A673 (cell line): ENCODE data around the gene OR2V1.

Experiments
- EZH2 ChIP-seq: fragments of 200-600 bp; sonication (generic); IDR thresholded peaks from 2 replicates; pipeline ENCODE4 v1.6.1; 2017; ENCODE audit warnings: borderline replicate concordance, low read depth, mild to moderate bottlenecking, mixed read lengths, antibody characterized with exemption, low read length; ENCODE audit not compliant: poor library complexity, severe bottlenecking
- TF ChIP-seq, protein P1 (sequence below): fragments of 300-800, 200-600 bp; sonication (generic); conservative IDR thresholded peaks from 2 replicates; pipeline ENCODE4 v1.5.1; 2017; ENCODE audit warnings: low read depth, mild to moderate bottlenecking, antibody characterized with exemption, low read length, moderate library complexity, mixed read lengths

DNA sequence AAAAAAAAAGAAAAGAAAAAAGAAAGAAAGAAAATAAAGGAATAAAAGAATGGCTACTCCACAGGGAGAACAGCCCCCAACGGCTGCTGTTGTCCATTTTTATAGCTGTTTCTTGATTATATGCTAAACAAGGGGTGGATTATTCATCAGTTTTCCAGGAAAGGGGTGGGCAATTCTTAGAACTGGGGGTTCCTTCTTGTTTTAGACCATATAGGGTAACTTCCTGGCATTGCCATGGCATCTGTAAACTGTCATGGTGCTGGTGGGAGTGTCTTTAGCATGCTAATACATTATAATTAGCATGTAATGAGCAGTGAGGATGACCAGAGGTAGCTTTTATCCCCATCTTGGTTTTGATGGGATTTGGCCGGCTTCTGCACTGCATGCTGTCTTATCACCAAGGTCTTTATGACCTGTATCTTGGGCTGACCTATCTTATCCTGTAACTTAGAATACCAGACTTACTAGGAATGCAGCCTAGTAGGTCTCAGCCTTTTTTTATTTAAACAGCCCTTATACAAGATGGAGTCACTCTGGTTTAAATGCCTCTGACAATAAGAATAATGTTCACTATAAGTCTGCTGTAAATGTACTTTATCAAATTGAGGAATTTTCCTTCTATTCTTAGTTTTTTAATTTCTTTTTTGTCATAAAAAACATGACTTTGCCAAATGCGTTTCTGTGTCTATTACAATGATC is 45.4 kb upstream of the OR2V1 start:
- no peak for TF ChIP-seq EZH2
- TF ChIP-seq, protein P1, sequence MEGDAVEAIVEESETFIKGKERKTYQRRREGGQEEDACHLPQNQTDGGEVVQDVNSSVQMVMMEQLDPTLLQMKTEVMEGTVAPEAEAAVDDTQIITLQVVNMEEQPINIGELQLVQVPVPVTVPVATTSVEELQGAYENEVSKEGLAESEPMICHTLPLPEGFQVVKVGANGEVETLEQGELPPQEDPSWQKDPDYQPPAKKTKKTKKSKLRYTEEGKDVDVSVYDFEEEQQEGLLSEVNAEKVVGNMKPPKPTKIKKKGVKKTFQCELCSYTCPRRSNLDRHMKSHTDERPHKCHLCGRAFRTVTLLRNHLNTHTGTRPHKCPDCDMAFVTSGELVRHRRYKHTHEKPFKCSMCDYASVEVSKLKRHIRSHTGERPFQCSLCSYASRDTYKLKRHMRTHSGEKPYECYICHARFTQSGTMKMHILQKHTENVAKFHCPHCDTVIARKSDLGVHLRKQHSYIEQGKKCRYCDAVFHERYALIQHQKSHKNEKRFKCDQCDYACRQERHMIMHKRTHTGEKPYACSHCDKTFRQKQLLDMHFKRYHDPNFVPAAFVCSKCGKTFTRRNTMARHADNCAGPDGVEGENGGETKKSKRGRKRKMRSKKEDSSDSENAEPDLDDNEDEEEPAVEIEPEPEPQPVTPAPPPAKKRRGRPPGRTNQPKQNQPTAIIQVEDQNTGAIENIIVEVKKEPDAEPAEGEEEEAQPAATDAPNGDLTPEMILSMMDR = no peak
